ENCODE results near the gene PPY. TPM values are rescaled to one million over a fixed set of nuclear protein-coding genes. Genes with fewer than 3 reads are reported as not detected.
"Not testable (repeated sequence)": the region's sequence is repeated elsewhere in the genome, so short reads cannot be mapped to it uniquely, and the experiment has no call there.

PPY gene
- total RNA-seq, 2 donors from 2014 or later, result 15.5 to 51.6 TPM

DNA sequence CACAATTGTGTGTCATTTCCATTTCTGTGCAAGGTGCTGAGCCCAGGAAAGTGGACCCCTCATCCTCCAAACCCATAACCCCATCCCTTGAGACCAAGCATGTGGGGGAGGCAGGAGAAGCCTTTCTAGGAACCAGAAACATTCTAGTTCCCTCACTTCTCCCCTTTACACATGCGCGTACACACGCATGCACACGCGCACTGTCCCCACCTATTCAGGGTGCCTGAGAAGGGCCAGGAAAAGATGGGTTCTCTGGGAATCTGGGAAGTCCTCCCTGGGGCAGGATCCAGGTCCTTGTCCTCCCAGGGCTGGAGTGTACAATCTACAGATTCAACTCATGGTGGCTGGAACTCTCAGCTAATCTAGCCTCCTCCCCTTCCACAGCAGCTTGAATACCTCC lies 2.4 kb downstream of the PPY start:
- intact Hi-C loops (cut with DNase I), result no loop called here
- H3K36me3 ChIP-seq (replicated peaks in 1 of 2; ENCODE audit: insufficient read depth in 1 of 2, low read depth in 2 of 2), result no peaks in the 10 kb centered on the region
- no peak overlapping the region for H3K27ac ChIP-seq
- ATAC-seq (no peak), DNase-seq (no peak)
- H3K4me1 ChIP-seq, result peaks cover 5% of the 10 kb centered on the region
- no peak overlapping the region for H3K4me3 ChIP-seq
- H3K9me3 ChIP-seq, result no peaks in the 10 kb centered on the region
- no peak for TF ChIP-seq POLR2A (IDR thresholded peaks at IDR 0.05)
- TF ChIP-seq, protein P1, sequence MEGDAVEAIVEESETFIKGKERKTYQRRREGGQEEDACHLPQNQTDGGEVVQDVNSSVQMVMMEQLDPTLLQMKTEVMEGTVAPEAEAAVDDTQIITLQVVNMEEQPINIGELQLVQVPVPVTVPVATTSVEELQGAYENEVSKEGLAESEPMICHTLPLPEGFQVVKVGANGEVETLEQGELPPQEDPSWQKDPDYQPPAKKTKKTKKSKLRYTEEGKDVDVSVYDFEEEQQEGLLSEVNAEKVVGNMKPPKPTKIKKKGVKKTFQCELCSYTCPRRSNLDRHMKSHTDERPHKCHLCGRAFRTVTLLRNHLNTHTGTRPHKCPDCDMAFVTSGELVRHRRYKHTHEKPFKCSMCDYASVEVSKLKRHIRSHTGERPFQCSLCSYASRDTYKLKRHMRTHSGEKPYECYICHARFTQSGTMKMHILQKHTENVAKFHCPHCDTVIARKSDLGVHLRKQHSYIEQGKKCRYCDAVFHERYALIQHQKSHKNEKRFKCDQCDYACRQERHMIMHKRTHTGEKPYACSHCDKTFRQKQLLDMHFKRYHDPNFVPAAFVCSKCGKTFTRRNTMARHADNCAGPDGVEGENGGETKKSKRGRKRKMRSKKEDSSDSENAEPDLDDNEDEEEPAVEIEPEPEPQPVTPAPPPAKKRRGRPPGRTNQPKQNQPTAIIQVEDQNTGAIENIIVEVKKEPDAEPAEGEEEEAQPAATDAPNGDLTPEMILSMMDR (IDR thresholded peaks at IDR 0.05), result no peak
- WGBS, 2 donors, result 88 to 96% methylated on average over 5 of the region's 5 CpGs
- no peaks in the 10 kb centered on the region for H3K27me3 ChIP-seq

GRCh38 chr17:43939452-43939851 lies 2.8 kb downstream of the PPY start:
- WGBS, 2 donors, result 93 to 96% methylated on average over 3 of the region's 3 CpGs
- H3K27me3 ChIP-seq; H3K36me3 ChIP-seq (replicated peaks in 1 of 2; ENCODE audit: insufficient read depth in 1 of 2, low read depth in 2 of 2); H3K4me3 ChIP-seq; DNase-seq; H3K27ac ChIP-seq; H3K9me3 ChIP-seq; ATAC-seq; intact Hi-C loops (cut with DNase I); H3K4me1 ChIP-seq: not testable (repeated sequence)

GRCh38 chr17:43938838-43939182 lies 3.5 kb downstream of the PPY start:
- Histone ChIP-seq H3K4me1 (peaks cover 5% of the 10 kb centered on the region), H3K27me3 (no peaks in the 10 kb centered on the region), H3K36me3 (replicated peaks in 1 of 2; ENCODE audit: insufficient read depth in 1 of 2, low read depth in 2 of 2) (no peaks in the 10 kb centered on the region), H3K27ac (no peak overlapping the region), H3K4me3 (no peak overlapping the region), H3K9me3 (no peaks in the 10 kb centered on the region)
- 60 to 74% methylated on average over 6 of the region's 6 CpGs for WGBS, 2 donors
- no peak for TF ChIP-seq POLR2A (IDR thresholded peaks at IDR 0.05)
- TF ChIP-seq, protein P1 (IDR thresholded peaks at IDR 0.05), result no peak
- ATAC-seq, result no peak
- no peak for DNase-seq
- intact Hi-C loops (cut with DNase I), result no loop called here

DNA sequence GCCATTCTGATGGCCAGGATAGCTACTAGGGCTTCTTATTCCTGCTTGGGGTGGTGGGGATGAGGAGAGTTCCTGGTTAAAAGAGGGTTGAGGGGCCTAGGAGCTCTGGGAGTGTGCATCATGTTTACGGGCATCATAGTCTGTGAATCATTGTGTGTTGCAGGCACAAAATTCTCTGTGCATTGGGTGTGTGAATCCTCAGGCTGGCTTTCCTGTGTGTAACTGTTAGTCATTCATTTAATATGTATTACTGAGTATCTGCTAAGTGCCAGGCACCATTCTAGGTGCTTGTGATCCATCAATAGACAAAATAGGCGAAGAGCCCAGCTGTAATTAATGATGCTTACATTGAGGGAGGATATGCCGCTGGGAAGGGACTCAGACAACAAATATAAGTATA lies 5.8 kb downstream of the PPY start:
- TF ChIP-seq, protein P1 (IDR thresholded peaks at IDR 0.05), result no peak
- no peak for TF ChIP-seq POLR2A (IDR thresholded peaks at IDR 0.05)
- Histone ChIP-seq H3K36me3 (replicated peaks in 1 of 2; ENCODE audit: insufficient read depth in 1 of 2, low read depth in 2 of 2) (no peaks in the 10 kb centered on the region), H3K4me3 (no peak overlapping the region), H3K27me3 (no peaks in the 10 kb centered on the region), H3K27ac (no peak overlapping the region), H3K9me3 (no peaks in the 10 kb centered on the region), H3K4me1 (peaks cover 7% of the 10 kb centered on the region)
- no peak for ATAC-seq
- WGBS, 2 donors, result 92 to 98% methylated on average over 3 of the region's 3 CpGs
- no peak for DNase-seq
- intact Hi-C loops (cut with DNase I), result no loop called here

GRCh38 chr17:43935926-43936261 lies 6.4 kb downstream of the PPY start:
- H3K9me3 ChIP-seq, result no peaks in the 10 kb centered on the region
- intact Hi-C loops (cut with DNase I), result no loop called here
- H3K27ac ChIP-seq, result no peak overlapping the region

More at GRCh38 chr17:43935926-43936261, 6.4 kb downstream of the PPY start:
- no peak for ATAC-seq
- H3K4me3 ChIP-seq, result no peak overlapping the region
- TF ChIP-seq, protein P1 (IDR thresholded peaks at IDR 0.05), result no peak
- no peak for TF ChIP-seq POLR2A (IDR thresholded peaks at IDR 0.05)
- peaks cover 12% of the 10 kb centered on the region for H3K4me1 ChIP-seq
- no peaks in the 10 kb centered on the region for H3K36me3 ChIP-seq (replicated peaks in 1 of 2; ENCODE audit: insufficient read depth in 1 of 2, low read depth in 2 of 2)
- H3K27me3 ChIP-seq, result no peaks in the 10 kb centered on the region
- WGBS, 2 donors, result 76 to 92% methylated on average over 3 to 5 of the region's 6 CpGs
- no peak for DNase-seq
